NOMO-1 (cell line): Measurements from ENCODE around the gene TSGA10IP.
A peak's percentile ranks its signal among the peaks of the same experiment; 100 is the strongest.
"Not testable (repeated sequence)": the region's sequence is repeated elsewhere in the genome, so short reads cannot be mapped to it uniquely, and the experiment has no call there.

ENCODE experiments used
- DNase-seq, 2 experiments: peaks; one replicate each; lab custom pipeline; 2025; ENCODE audit not compliant: unreplicated experiment in 2 of 2; lab: John Stamatoyannopoulos, UW

TSGA10IP gene

DNA sequence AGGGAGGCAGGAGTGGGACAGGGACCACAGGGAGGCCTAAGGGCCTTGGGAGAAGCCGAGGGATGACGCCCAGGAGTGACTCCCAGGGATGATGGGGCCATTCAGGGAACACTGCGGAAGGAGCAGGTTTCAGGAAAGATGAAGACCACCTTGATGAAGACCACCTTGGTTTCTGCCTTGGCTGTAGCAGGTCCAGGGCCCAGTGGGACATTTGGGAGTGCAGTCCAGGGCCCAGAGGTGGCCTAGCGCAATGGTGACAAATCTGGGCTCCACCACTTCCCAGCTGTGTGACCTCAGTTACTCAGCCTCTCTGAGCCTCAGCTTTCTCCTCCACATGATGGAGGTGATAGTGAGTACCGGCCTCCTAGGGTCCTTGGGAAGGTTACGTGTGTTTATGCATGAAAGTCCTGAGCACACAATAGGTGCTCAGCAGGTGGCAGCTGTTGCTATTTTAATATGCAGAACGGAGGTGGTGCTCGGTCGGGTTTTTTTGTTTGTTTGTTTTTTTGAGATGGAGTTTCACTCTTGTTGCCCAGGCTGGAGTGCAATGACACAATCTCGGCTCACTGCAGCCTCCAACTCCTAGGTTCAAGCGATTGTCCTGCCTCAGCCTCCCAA, 770 bp downstream of the TSGA10IP start:
- no peak for DNase-seq

DNA sequence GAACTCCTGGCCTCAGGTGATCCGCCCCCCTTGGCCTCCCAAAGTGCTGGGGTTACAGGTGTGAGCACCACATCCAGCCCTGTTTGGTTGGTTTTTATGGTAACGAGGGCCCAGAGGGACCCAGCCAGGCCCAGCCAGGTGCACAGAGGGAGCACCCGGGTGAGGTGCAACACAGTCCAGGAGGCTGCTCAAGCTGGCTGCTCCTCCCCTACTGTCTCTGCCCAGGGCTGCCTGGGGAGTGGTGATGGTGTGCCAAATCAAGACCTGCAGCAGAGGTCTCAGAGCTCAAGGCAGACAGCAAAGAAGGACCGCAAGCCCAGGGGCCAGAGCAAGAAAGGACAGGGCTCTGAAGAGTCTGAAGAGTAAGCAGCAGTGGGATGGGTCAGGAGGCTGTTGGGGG, 1.4 kb downstream of the TSGA10IP start:
- DNase-seq, result no peak

DNA sequence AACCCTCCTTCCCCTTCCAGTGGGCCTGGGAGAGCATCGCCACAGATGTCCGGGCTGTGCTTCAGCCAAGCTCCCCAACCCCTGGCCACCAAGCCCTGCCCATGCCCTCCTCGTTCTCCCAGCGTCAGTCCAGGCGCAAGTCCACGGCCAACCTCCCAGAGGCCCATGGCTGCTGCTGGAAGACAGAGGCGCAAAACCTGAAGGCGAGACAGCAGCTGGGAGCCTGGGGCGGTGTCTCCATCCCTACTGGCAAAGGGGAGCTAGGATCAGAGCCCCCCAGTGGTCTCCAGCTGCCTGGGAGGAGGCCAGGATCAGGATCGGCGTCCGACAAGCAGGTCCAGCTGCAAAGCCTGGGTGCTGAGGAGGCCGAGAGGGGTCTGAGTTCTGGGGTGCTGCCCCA, 1.9 kb downstream of the TSGA10IP start:
- no peak for DNase-seq

DNA sequence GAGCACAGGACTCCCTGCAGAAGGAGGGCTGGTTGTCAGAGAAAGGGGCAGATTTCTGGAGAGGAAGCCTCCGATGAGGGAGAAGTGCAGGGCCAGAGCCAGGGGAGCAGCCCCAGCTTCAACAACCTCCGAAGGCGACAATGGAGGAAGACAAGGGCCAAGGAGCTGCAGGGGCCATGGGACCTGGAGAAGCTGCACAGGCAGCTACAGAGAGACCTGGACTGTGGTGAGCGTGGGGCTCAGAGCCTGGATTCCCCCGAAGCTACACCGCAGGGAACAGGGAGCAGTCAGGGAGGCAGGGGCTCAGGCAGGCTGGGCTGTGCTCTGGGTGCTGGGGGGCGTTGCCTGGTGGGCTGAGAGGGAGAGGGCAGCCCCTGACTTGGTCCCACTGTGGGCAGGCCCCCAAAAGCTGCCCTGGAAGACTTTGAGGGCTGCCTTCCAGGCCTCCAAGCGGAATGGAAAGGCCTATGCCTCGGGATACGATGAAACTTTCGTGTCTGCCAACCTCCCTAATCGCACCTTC, 2.4 kb downstream of the TSGA10IP start:
- DNase-seq, result no peak

DNA sequence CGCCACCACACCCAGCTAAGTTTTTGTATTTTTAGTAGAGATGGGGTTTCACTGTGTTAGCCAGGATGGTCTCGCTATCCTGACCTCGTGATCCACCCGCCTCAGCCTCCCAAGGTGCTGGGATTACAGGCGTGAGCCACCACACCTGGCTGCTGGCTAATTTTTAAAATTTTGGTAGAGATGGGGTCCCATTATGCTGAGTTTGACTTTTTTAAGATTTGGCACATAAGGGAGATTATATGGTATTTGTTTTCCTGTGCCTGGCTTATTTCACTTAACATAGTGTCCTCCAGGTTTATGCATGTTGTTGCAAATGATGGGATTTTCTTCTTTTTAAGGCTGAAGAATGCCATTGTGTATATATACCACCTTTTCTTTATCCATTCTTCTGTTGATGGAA, 5.4 kb downstream of the TSGA10IP start:
- not testable (repeated sequence) for DNase-seq

DNA sequence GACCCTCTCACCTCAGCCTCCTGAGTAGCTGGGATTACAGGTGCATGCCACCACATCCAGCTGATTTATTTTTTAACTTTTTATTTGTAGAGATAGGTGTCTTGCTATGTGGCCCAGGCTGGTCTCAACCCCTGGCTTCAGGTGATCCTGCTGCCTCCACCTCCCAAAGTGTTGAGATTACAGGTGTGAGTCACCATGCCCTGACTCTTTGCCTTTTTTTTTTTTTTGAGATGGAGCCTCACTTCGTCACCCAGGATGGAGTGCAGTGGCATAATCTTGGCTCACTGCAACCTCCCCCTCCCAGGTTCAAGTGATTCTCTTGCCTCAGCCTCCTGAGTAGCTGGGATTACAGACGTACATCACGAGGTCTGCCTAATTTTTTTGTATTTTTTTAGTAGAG, 6.4 kb downstream of the TSGA10IP start:
- DNase-seq, result not testable (repeated sequence)

DNA sequence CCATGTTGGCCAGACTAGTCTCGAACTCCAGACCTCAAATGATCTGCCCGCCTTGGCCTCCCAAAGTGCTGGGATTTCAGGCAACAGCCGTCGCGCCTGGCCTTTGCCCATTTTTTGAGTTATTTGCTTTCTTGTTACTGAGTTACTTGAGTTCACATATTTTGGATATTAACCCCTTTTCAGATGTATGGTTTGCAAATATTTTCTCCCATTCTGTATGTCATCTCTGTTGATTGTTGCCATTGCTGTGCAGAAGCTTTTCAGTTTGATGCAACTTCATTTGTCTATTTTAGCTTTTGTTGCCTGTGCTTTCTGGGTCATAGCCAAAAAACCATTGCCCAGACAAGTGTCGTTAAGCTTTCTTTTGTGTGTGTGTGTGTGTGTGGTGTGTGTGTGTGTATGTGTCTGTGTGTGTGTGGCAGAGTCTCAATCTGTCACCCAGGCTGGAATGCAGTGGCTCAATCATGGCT, 6.8 kb downstream of the TSGA10IP start:
- DNase-seq, result no peak

DNA sequence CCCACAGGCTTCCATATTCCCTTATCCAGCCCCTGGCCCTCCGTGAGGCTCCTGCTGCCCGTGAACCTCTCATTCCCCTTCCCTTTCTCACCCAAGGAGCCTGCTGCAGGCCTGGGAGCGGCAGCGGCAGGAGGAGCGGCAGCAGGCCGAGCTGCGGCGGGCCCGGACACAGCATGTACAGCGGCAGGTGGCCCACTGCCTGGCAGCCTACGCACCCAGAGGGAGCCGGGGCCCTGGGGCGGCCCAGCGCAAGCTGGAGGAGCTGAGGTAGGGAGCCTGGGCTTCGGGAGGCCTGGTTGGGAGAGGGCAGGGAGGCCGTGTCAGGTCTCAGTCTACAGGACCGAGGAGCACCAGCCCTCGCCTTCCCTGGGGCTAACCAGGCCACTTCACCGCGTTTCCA, 8.2 kb downstream of the TSGA10IP start:
- no peak for DNase-seq

DNA sequence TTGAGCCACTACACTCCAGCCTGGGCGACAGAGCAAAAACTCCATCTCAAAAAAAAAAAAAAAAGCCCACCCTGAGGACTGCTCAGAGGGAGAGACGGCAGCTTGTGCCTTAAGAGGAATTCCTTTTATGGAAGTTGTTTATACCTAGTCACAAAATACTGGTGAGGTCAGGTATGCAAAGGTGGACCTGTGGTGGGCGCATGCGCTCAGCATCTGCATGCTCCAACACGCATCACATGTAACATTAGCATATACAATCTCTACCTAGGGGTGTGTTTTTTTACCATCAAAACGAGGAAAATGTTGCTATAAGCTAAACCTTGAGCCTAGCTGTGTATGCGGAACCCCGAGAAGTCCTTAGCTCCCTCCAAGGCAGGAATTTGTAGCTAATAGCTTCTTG, 9.5 kb downstream of the TSGA10IP start:
- no peak for DNase-seq

DNA sequence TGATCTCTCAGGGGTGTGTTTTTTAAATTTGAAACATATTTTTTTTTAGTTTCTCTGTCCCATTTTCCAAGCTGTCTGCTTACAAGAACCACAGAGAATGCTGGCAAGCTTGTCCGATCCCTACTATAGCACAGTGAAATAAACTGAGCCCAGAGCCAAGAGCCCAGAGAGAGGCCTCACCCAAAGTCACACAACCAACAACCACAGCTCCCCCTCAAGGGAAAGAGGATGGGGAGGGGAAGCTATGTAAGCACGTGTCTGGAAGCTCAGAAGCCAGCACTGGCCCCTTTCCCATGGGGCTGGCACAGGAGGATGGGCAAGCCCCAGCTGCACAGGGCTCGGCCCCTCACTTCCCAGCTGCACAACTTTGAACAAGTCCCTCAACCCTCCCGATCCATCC, 13.0 kb downstream of the TSGA10IP start:
- no peak for DNase-seq

DNA sequence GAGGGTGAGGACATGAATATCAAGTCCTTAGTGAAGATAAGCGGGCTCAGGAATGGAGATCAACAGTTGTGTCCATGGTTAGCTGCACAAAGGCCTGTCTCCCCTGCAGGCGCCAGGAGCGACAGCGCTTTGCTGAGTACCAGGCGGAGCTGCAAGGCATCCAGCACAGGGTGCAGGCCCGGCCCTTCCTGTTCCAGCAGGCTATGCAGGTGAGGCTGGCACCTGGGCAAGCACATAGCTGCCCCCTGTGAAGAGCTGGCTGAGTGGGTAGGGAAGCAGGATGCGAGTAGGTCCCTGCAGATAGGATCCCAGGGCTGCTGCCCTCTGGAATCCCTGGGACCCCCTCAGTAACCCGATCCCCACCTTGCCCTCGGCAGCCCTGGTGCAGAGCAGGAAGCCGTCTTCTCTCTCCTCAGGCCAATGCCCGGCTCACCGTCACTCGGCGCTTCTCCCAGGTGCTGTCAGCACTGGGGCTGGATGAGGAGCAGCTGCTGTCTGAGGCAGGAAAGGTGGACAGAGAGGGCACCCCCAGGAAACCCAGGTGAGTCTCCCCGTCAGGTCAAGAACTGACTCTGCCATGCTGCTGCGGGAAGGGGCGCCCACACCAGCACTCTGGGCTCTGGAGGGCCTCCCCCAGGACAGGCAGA, 13.6 kb downstream of the TSGA10IP start:
- DNase-seq, result no peak

DNA sequence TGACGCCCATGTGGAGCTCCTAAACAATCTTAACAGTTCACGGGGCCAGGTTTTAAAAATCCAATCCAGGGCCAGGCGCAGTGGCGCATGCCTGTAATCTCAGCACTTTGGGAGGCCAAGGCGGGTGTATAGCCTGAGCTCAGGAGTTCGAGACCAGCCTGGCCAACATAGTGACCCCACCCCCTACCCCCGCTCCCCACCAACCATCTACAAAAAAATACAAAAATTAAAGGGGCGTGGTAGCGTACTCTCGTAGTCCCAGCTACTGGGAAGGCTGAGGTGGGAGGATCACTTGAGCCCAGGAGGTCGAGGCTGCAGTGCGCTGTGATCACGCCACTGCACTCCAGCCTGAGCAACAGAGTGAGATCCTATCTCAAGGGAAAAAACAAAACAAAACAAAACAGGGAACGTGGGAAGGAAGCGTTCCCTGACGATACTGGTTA, 15.6 kb downstream of the TSGA10IP start:
- no peak for DNase-seq

DNA sequence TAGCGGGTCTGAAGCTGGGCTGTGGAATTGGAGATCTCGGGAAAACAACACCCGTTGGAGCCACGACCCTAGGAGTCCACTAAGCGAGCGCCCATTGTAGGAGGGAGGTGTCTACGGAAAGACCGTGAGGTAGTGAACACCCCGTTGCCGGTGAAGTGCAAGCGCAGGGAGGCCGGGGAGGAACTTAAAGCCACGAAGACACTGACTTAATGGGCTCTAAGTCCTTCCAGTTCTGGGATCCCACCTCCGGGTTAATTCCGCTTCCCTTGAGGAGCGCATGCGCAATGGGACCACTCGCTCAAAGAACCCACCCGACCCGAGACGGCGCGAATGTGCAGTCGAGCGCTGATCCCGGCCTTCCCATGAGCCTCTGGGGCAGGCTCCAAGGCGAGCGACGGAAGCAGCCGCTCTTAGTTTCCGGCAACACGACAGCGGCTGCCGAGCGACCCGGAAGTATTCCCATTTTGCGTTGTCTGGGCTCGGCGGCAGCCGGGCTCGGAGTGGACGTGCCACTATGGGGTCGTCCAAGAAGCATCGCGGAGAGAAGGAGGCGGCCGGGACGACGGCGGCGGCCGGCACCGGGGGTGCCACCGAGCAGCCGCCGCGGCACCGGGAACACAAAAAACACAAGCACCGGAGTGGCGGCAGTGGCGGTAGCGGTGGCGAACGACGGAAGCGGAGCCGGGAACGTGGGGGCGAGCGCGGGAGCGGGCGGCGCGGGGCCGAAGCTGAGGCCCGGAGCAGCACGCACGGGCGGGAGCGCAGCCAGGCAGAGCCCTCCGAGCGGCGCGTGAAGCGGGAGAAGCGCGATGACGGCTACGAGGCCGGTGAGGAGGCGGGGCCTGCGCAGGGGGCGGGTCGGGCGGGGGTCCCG, 16.2 kb downstream of the TSGA10IP start, which contains the start of gene SART1:
TSS of gene SART1 (plus strand) at position 468 of the 874 bp plus-strand sequence. CDS start at position 515, 47 bp downstream.
- peak; percentile 98 for DNase-seq

DNA sequence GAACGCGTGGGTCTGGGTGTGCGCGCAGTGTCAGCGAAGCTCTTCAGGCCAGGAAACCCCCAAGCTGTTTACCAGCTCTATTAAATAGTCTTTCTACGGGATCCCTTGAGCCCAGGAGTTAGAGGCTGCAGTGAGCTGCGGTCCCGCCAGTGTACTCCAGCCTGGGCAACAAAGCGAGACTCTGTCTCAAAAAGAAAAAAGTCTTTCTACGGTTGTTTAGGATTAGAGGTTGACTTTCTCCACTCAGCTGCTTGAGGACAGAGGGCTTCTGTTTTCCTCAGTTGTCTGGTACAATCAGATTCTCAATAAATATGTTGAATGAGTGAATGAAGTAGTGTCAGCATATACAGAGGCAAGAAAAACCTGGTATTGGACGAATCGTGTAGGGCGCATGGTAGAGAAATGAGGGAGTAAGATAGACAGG, 16.9 kb downstream of the TSGA10IP start:
- DNase-seq, result no peak

DNA sequence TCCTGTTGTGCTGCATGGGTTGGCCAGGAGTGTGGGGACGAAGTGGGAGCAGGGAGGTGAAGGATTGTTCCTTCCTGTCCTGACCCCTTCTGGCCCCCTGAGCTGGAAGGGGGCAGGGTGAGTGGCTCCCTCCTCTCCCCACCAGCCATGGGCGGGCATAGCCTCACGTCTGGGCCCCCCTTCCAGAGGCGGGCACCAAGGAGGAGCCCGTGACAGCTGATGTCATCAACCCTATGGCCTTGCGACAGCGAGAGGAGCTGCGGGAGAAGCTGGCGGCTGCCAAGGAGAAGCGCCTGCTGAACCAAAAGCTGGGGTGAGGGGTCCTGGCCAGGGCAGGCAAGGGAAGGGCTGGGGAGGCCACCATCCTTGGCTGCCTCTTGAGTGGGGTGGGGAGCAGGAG, 19.6 kb downstream of the TSGA10IP start:
- DNase-seq, result no peak

DNA sequence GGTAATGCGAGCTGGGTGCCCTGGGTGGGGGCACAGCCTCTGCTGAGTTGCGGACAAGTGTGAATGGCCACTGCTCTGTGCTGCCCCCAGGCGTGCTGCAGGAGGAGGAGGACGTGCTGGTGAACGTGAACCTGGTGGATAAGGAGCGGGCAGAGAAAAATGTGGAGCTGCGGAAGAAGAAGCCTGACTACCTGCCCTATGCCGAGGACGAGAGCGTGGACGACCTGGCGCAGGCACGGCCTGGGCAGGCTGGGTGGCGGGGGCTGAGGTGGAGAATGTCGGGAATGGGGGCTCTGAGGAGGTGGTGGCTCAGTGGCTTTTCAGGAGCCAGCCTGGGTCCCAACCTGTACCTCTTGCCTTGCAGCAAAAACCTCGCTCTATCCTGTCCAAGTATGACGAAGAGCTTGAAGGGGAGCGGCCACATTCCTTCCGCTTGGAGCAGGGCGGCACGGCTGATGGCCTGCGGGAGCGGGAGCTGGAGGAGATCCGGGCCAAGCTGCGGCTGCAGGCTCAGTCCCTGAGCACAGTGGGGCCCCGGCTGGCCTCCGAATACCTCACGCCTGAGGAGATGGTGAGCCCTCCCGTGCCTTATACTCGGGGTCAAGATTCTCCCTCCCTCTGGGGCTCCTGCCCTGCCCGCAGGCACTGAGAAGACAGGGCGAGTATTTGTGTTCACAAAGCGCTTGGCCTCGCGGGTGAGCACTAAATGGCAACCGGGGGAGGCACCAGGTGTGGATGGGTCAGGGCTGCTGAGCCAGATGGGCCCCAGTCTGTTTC, 20.9 kb downstream of the TSGA10IP start:
- no peak for DNase-seq

DNA sequence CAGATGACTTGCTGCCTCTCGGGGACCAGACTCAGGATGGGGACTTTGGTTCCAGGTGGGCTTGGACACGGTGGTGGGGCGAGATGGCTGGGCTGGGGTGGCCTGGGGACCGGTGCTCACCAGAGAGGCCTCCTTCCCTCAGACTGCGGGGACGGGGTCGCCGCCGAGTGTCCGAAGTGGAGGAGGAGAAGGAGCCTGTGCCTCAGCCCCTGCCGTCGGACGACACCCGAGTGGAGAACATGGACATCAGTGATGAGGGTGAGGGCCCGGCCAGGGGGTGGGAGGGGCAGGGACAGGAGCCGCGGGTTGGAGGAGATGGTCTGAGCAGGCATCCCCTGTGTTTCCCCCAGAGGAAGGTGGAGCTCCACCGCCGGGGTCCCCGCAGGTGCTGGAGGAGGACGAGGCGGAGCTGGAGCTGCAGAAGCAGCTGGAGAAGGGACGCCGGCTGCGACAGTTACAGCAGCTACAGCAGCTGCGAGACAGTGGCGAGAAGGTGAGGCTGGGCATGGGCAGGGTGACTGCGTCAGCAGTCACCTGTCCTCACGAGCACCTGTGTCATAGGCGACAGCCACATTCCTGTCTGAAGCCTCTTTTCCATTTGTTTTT, 22.2 kb downstream of the TSGA10IP start:
- DNase-seq, result no peak

DNA sequence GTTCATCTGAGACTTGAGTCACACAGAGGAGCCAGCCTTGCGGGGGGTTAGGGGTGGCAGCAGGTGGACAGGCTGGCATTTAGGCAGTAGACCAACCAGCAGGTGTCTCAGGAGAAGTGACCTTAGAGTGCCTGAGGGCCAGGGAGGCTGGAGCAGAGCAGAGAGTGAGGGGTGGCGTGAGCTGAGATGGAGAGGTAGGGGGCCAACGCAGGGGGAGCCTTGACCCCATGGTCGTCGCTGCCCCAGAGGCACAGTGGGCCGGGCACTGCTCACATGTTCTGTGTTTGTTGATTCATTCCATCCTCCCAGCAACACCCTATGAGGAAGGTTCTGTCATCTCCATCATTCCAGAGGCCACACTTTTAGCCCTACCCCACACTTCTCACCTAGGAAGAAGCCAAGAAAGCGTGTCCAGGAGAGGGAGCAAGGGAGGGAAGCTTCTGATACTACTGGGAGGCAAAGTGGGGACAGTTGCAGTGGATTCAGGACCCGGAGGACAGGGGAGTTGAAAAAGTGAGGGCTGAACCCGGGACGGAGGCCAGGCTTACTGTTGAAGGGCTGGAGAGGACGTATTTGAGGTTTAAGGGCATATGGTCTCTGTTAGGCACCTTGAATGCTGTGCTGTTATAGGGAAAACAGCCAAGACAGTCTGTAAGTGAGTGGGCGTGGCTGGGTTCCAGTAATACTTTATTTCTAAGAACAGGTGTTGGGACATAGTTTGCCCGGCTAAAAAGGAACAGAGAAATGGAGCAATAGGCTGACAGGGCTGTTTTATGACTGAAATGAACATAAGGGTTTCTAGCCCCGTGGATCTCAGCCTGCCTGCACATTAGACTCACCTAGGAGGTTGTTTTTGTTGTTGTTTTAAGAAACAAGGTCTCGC, 23.6 kb downstream of the TSGA10IP start:
- DNase-seq, result peak; percentile 3 to 11

DNA sequence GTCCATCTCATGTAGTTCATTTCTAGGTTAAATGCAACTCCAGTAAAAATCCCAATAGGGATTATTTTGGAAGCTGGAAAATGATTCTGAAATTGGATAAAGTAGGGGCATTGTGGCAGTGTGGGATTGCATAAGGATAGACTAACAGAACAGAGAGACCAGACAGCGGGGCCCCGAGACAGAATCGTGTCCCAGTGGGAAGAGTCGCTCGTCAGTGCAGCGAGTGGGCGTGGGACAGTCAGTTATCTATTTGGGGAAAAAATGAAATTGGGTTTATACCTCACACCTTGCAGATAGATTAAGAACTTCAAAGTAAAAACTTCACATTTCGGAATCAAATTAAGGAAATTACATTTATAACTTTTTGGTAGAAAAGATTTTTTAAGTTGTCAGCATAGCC, 26.8 kb downstream of the TSGA10IP start:
- DNase-seq, result no peak
